Panc1 (cell line): ENCODE measurements around the gene CGREF1. TPM values are rescaled to one million over a fixed set of nuclear protein-coding genes. Genes with fewer than 3 reads are reported as not detected.

Experiments
- ATAC-seq: fragments of 200-7000 bp; cut with Tn5 transposase; 2 replicates; pipeline ENCODE4 v1.9.1; 2020; ENCODE audit warnings: mild to moderate bottlenecking, moderate library complexity
- BruUV-seq: library from RNA; stranded (reverse); fragments of 400-500 nt; replicated peaks from 2 replicates; lab custom pipeline; 2021; lab: Mats Ljungman, UMichigan
- CTCF ChIA-PET: fragments of 300-600 bp; sonication (Branson Sonifier 250); formaldehyde crosslinking; loops from one replicate; lab custom pipeline; 2022; ENCODE audit warnings: antibody characterized with exemption; lab: Charles Lee
- POLR2A ChIA-PET: fragments of 300-600 bp; sonication (Branson Sonifier 250); formaldehyde crosslinking; loops from one replicate; lab custom pipeline; 2022; ENCODE audit warnings: antibody characterized with exemption; lab: Charles Lee
- DNase-seq: peaks from one replicate; pipeline ENCODE4 v3.0.0-alpha.2; 2010; ENCODE audit warnings: low read depth, low spot score
- H3K27ac ChIP-seq: 2 replicates; pipeline ENCODE4 v1.5.1; 2011; ENCODE audit warnings: mild to moderate bottlenecking, low read length, inconsistent platforms
- H3K27me3 ChIP-seq: fragments of 200-500 bp; sonication (Bioruptor generic); 2 replicates; pipeline ENCODE4 v1.6.0; 2014; ENCODE audit warnings: low read length, inconsistent platforms; ENCODE audit not compliant: control insufficient read depth, insufficient read depth
- H3K36me3 ChIP-seq: fragments of 200-500 bp; sonication (Bioruptor generic); 2 replicates; pipeline ENCODE4 v1.5.1; 2014; ENCODE audit warnings: inconsistent platforms, mild to moderate bottlenecking, low read length, moderate library complexity; ENCODE audit not compliant: control insufficient read depth, insufficient read depth
- H3K4me1 ChIP-seq: 2 replicates; pipeline ENCODE4 v1.5.1; 2011; ENCODE audit warnings: inconsistent platforms, mild to moderate bottlenecking, low read length, moderate library complexity; ENCODE audit not compliant: control insufficient read depth, insufficient read depth
- H3K4me3 ChIP-seq, 2 experiments: 2 replicates each; pipeline ENCODE4 v1.5.1; 2011 to 2012; ENCODE audit warnings: low read depth in 2 of 2, low read length in 2 of 2, mild to moderate bottlenecking in 2 of 2, inconsistent platforms in 1 of 2, moderate library complexity in 1 of 2
- H3K9me3 ChIP-seq: fragments of 200-500 bp; sonication (Bioruptor generic); 2 replicates; pipeline ENCODE4 v1.5.1; 2014; ENCODE audit warnings: low read depth, mild to moderate bottlenecking, inconsistent platforms, low read length, moderate library complexity; ENCODE audit not compliant: control insufficient read depth, insufficient read depth
- CTCF ChIP-seq: fragments of 450-650 bp; IDR thresholded peaks from 2 replicates; pipeline ENCODE4 v1.5.1; 2017; ENCODE audit warnings: mild to moderate bottlenecking
- POLR2AphosphoS5 ChIP-seq: IDR thresholded peaks from 2 replicates; pipeline ENCODE4 v1.6.1; 2012; ENCODE audit warnings: mild to moderate bottlenecking, low read depth, low read length, moderate library complexity
- REST ChIP-seq, 2 experiments: IDR thresholded peaks; 2 replicates each; pipeline ENCODE4 v1.6.1; 2011 to 2012; ENCODE audit warnings: low read depth in 2 of 2, control low read depth in 1 of 2, low read length in 1 of 2, mild to moderate bottlenecking in 1 of 2, moderate library complexity in 1 of 2; ENCODE audit not compliant: insufficient read depth in 1 of 2
- SIN3A ChIP-seq: IDR thresholded peaks from 2 replicates; pipeline ENCODE4 v1.6.1; 2012; ENCODE audit warnings: low read depth, mild to moderate bottlenecking, low read length, moderate library complexity, borderline replicate concordance; ENCODE audit not compliant: insufficient read depth
- TCF7L2 ChIP-seq: IDR thresholded peaks from 2 replicates; pipeline ENCODE4 v1.6.1; 2011; ENCODE audit warnings: mild to moderate bottlenecking, low read depth, low read length, inconsistent platforms
- in situ Hi-C: cut with HindIII; loops from 2 replicates; pipeline ENCODE4 v1.10.0; 2016; ENCODE audit warnings: low sequenced_read_pairs, low pct_unique_long_range_greater_than_20kb
- intact Hi-C: fragments of 100-400 bp; cut with micrococcal nuclease; formaldehyde crosslinking; loops from one replicate; pipeline ENCODE4 v1.10.0; 2022; ENCODE audit not compliant: unreplicated experiment
- total RNA-seq: library from RNA; stranded (reverse); gene quantifications from one replicate; pipeline ENCODE4 v1.2.1, GENCODE V29; 2021; ENCODE audit not compliant: unreplicated experiment

CGREF1 gene
- total RNA-seq, 1 experiment from 2014 or later, result 10.1 TPM

- POLR2A ChIA-PET, result no interaction called here
- in situ Hi-C loops, result no loop called here
- no peak for TF ChIP-seq REST (IDR thresholded peaks at IDR 0.05; ENCODE audit: insufficient read depth in 1 of 2, low read depth in 2 of 2, low read length in 1 of 2)
- TF ChIP-seq TCF7L2, result no peak
- TF ChIP-seq POLR2AphosphoS5, result no peak
- no peak for TF ChIP-seq SIN3A
- TF ChIP-seq CTCF, result no peak
- ATAC-seq (no peak), DNase-seq (no peak)
- no peaks in the 10 kb centered on the region for H3K36me3 ChIP-seq
- intact Hi-C loops, result no loop called here
- peaks cover 8% of the 10 kb centered on the region; the same call in 1 of the 2 replicates for H3K27me3 ChIP-seq
- no peak overlapping the region for H3K4me3 ChIP-seq
- H3K27ac ChIP-seq, result no peak overlapping the region
- H3K9me3 ChIP-seq, result no peaks in the 10 kb centered on the region
- H3K4me1 ChIP-seq, result no peaks in the 10 kb centered on the region
- BruUV-seq, result no TSS peak
- CTCF ChIA-PET, result no interaction called here
Observed at GRCh38 chr2:27145682-27146081, 26.8 kb upstream of the CGREF1 start.

- CTCF ChIA-PET, result no interaction called here
- Histone ChIP-seq H3K36me3 (no peaks in the 10 kb centered on the region), H3K4me1 (no peaks in the 10 kb centered on the region), H3K9me3 (no peaks in the 10 kb centered on the region), H3K27ac (no peak overlapping the region), H3K4me3 (no peak overlapping the region), H3K27me3 (peaks cover 8% of the 10 kb centered on the region; the same call in 1 of the 2 replicates)
- DNase-seq (no peak), ATAC-seq (no peak)
- no peak for TF ChIP-seq CTCF
- no peak for TF ChIP-seq POLR2AphosphoS5
- TF ChIP-seq TCF7L2, result no peak
- TF ChIP-seq REST (IDR thresholded peaks at IDR 0.05; ENCODE audit: insufficient read depth in 1 of 2, low read depth in 2 of 2, low read length in 1 of 2), result no peak
- TF ChIP-seq SIN3A, result no peak
- POLR2A ChIA-PET, result no interaction called here
- intact Hi-C loops (no loop called here), in situ Hi-C loops (no loop called here)
- BruUV-seq, result no TSS peak
Observed at GRCh38 chr2:27143285-27143684, 24.4 kb upstream of the CGREF1 start.
